Common myeloid progenitor, CD34-positive (primary cell): ENCODE measurements around the gene DNAH1.

ENCODE experiments used
- CTCF ChIA-PET: fragments of 350-600 bp; sonication (Branson Sonifier 250); formaldehyde crosslinking; loops from one replicate; lab custom pipeline; 2021; ENCODE audit warnings: antibody characterized with exemption; lab: Charles Lee
- POLR2A ChIA-PET: fragments of 350-600 bp; sonication (Branson Sonifier 250); formaldehyde crosslinking; loops from one replicate; lab custom pipeline; 2021; ENCODE audit warnings: antibody characterized with exemption; lab: Charles Lee
- DNase-seq, 3 donors: peaks; one replicate each; pipeline versions ENCODE4 v3.0.0 to v3.0.0-alpha.2; 2013
- H3K27ac ChIP-seq, 2 experiments: 1 replicate in 1 of 2; 2 replicates in 1 of 2; pipeline ENCODE4 v1.7.0; 2013; ENCODE audit warnings: inconsistent platforms in 2 of 2, low read length in 2 of 2, mild to moderate bottlenecking in 2 of 2, low read depth in 1 of 2, moderate library complexity in 1 of 2; ENCODE audit not compliant: severe bottlenecking in 2 of 2, insufficient read depth in 1 of 2, poor library complexity in 1 of 2
- H3K27me3 ChIP-seq, 5 experiments: replicated peaks in 2 of 5; 1 replicate in 3 of 5; 2 replicates in 2 of 5; pipeline versions ENCODE4 v1.6.1 to v1.7.0; 2013; ENCODE audit warnings: low read length in 4 of 5, mild to moderate bottlenecking in 2 of 5, moderate library complexity in 2 of 5, inconsistent platforms in 1 of 5; ENCODE audit not compliant: insufficient read depth in 5 of 5, control insufficient read depth in 4 of 5
- H3K36me3 ChIP-seq, 4 experiments: 1 replicate in 2 of 4; 2 replicates in 2 of 4; pipeline versions ENCODE4 v1.6.1 to v1.7.0; 2013; ENCODE audit warnings: low read length in 3 of 4, control low read depth in 1 of 4, mild to moderate bottlenecking in 1 of 4; ENCODE audit not compliant: control insufficient read depth in 4 of 4, insufficient read depth in 4 of 4
- H3K4me1 ChIP-seq, 4 experiments: 1 replicate in 3 of 4; 2 replicates in 1 of 4; pipeline versions ENCODE4 v1.6.1 to v1.7.1; 2013; ENCODE audit warnings: low read length in 3 of 4, mild to moderate bottlenecking in 3 of 4, control low read depth in 1 of 4, inconsistent platforms in 1 of 4, moderate library complexity in 1 of 4; ENCODE audit not compliant: control insufficient read depth in 4 of 4, insufficient read depth in 4 of 4; ENCODE audit errors: control extremely low read depth in 1 of 4
- H3K4me3 ChIP-seq, 7 experiments: 1 replicate in 4 of 7; 2 replicates in 3 of 7; pipeline versions ENCODE4 v1.5.1 to v1.7.0; 2013; ENCODE audit warnings: mild to moderate bottlenecking in 7 of 7, low read length in 6 of 7, moderate library complexity in 6 of 7, inconsistent platforms in 2 of 7, low read depth in 2 of 7, control low read depth in 1 of 7; ENCODE audit not compliant: insufficient read depth in 4 of 7, control insufficient read depth in 1 of 7; ENCODE audit errors: extremely low read depth in 1 of 7
- H3K9me3 ChIP-seq, 5 experiments: 1 replicate in 4 of 5; 2 replicates in 1 of 5; pipeline versions ENCODE4 v1.6.1 to v1.7.1; 2013; ENCODE audit warnings: low read length in 4 of 5, mild to moderate bottlenecking in 2 of 5, inconsistent platforms in 1 of 5, low read depth in 1 of 5, moderate library complexity in 1 of 5; ENCODE audit not compliant: control insufficient read depth in 4 of 5, insufficient read depth in 2 of 5; ENCODE audit errors: control extremely low read depth in 1 of 5
- WGBS: methylation state at CpG from one replicate; pipeline ENCODE4 v1.1.5; 2013; ENCODE audit not compliant: insufficient coverage; 5-methylcytosine and 5-hydroxymethylcytosine counted together

Gene DNAH1

GRCh38 chr3:52444860-52445793 lies 129.0 kb downstream of the DNAH1 start, which contains the start of gene SEMA3G:
Gene SEMA3G, minus strand, starts transcription at chr3:52445103. Its CDS starts 76 bp downstream, at chr3:52445027.
- H3K36me3 ChIP-seq = no peaks in the 10 kb centered on the region
- H3K27ac ChIP-seq = no peak within 1 kb of the TSS
- H3K9me3 ChIP-seq = no peaks in the 10 kb centered on the region
- WGBS = 44% methylated on average over 10 of the region's 19 CpGs
- H3K27me3 ChIP-seq = no peaks in the 10 kb centered on the region
- DNase-seq = peak; percentile 74 to 86 (median 85)
- H3K4me3 ChIP-seq = peak within 1 kb of the TSS in 2 of 7 experiments; percentile 26 to 42
- peaks cover 0 to 11% (median 6%) of the 10 kb centered on the region in 4 experiments for H3K4me1 ChIP-seq
- ChIA-PET POLR2A (interaction anchor here (1.1 kb wide), 1 partner anchor 13 kb away, joined by 3 read pairs; no protein-coding TSS in a partner anchor), CTCF (interaction anchor here (1.2 to 15.4 kb wide), 8 partner anchors 21 to 244 kb away, joined by 3 to 477 read pairs (median 6); no protein-coding TSS in a partner anchor)

GRCh38 chr3:52446042-52446441 lies 129.9 kb downstream of the DNAH1 start:
- no peak overlapping the region for H3K27ac ChIP-seq
- peaks cover 0 to 11% (median 6%) of the 10 kb centered on the region in 4 experiments for H3K4me1 ChIP-seq
- no peaks in the 10 kb centered on the region for H3K9me3 ChIP-seq
- H3K27me3 ChIP-seq = no peaks in the 10 kb centered on the region
- CTCF ChIA-PET = interaction anchor here (0.7 to 15.4 kb wide), 17 partner anchors 12 to 245 kb away, joined by 3 to 477 read pairs (median 4); no protein-coding TSS in a partner anchor
- no peak overlapping the region for H3K4me3 ChIP-seq
- POLR2A ChIA-PET = interaction anchor here (1.1 kb wide), 1 partner anchor 14 kb away, joined by 3 read pairs; no protein-coding TSS in a partner anchor
- WGBS = 100% methylated on average over 1 of the region's 4 CpGs
- no peak for DNase-seq
- no peaks in the 10 kb centered on the region for H3K36me3 ChIP-seq

DNA sequence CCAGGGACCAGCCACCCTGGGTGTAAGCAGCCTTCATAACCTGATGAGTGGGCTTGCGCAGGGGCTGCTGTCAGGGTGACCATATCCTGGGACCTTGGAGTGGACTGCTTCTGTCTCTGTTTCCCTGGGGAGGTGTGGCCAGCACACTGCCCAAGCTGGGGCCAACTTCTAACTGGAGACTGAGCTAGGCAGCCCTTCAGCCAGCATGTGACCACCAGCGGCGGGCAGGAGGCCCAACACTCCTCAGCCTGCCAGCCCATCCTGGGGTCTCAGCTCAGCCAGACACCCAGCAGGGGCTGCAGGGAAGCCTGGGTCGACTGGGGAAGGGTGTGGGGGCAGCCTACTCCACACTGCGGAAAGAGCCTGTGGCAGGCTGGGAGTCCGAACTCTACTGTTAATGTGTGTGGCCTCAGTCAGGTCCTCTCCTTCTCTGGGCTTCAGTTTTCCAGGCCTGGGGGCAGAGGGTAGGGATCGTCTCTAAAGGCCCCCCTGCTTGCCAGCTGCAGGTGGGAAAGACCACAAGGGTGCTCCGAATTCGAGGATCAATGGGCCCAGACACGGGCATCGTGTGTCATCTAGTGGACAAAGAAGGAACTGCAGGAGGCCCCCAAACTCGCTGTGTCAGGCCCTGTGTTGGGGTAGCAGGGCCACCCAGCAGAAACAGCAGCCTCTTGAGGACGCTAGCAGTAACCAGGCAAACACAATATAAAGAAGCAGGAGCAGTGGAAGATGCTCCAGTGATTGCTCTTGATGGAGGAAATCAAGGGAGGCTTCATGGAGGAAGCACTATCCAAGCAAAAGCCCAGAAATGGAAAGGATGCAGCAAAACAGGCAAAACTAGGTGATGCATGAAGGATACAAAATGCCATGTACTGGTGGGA lies 130.8 kb downstream of the DNAH1 start:
- H3K27me3 ChIP-seq = no peaks in the 10 kb centered on the region
- ChIA-PET POLR2A (interaction anchor here (0.6 kb wide), 1 partner anchor 14 kb away, joined by 3 read pairs; no protein-coding TSS in a partner anchor), CTCF (interaction anchor here (0.7 to 15.4 kb wide), 17 partner anchors 8 to 246 kb away, joined by 3 to 477 read pairs (median 4); no protein-coding TSS in a partner anchor)
- WGBS = 41% methylated on average over 13 of the region's 13 CpGs
- peak; percentile 79 to 89 (median 86) for DNase-seq
- H3K4me1 ChIP-seq = peaks cover 0 to 11% (median 6%) of the 10 kb centered on the region in 4 experiments
- no peak overlapping the region for H3K27ac ChIP-seq
- no peaks in the 10 kb centered on the region for H3K9me3 ChIP-seq
- no peaks in the 10 kb centered on the region for H3K36me3 ChIP-seq
- no peak overlapping the region for H3K4me3 ChIP-seq

DNA sequence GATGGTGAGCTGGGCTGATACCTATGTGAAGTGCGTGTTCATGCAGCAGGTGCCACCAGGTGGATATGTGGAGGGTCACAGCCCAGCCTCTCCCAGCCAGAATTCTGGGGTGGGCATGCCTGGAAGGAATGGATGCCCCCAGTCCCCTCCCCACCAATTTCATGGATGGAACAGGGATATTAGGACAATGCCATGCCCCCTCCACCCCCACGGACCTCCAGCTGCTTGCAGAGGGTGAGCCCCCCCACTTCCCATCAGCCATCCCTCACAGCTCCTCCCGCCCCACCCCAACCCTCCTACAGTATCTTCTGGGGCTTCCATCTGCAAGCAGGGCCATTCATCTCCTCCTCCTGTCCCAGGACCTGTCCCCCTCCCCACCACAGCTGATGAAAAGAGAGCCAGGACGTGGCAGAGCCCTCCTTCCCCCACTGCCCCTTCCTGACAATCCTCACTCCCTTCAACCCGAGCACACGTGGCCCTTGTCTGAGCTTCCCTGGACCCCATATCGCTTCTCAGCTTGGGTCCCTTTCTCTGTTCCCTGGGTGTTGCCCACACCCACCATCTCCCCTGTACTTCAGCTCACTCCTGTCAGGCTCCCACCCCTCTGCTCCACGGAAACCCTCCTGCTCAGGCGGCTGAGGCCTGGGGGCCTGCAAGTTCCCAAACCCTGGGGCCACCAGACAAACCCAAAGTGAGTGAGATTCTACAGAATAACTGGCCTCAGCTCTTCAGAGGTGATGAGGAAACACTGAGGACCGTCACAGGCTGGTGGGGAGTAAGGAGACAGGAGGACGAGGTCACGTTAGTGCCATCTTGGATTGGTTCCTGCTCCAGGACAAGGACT lies 131.6 kb downstream of the DNAH1 start:
- no peak overlapping the region for H3K27ac ChIP-seq
- CTCF ChIA-PET = interaction anchor here (1.1 to 15.4 kb wide), 11 partner anchors 9 to 207 kb away, joined by 3 to 477 read pairs (median 7); no protein-coding TSS in a partner anchor
- POLR2A ChIA-PET = no interaction called here

More for the DNA sequence above, 131.6 kb downstream of the DNAH1 start:
- no peak for DNase-seq
- Histone ChIP-seq H3K9me3 (no peaks in the 10 kb centered on the region), H3K4me3 (no peak overlapping the region), H3K36me3 (no peaks in the 10 kb centered on the region), H3K4me1 (peaks cover 0 to 11% (median 6%) of the 10 kb centered on the region in 4 experiments), H3K27me3 (no peaks in the 10 kb centered on the region)
- 93% methylated on average over 9 of the region's 12 CpGs for WGBS
